Measurements from ENCODE around the gene CEP112. TPM values are rescaled to one million over a fixed set of nuclear protein-coding genes. Genes with fewer than 3 reads are reported as not detected.

Gene CEP112
- total and polyA plus RNA-seq, 10 of the 15 experiments (the other 5 are each of a cell fraction or from before 2014, with no cell fraction given) = 0.11 to 3.8 (median 0.32) TPM; not detected in 1

DNA sequence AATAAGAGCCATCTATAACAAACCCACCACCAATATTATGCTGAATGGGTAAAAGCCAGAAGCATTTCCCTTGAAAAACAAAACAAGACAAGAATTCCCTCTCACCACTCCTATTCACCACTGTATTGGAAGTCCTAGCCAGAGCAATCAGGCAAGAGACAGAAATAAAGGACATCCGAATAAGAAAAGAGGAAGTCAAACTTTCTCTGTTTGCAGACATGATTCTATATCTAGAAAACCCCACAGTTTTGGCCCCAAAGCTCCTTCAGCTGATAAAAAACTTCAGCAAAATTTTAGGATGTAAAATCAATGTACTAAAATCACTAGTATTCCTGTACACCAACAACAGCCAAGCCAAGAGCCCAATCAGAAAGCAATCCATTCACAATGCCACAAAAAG, 358.7 kb downstream of the CEP112 start:
- H3K4me1 ChIP-seq (ENCODE audit: control insufficient read depth, insufficient read depth, low read length) = no peaks in the 10 kb centered on the region
- TF ChIP-seq SPI1 (IDR thresholded peaks at IDR 0.05; ENCODE audit: borderline replicate concordance, insufficient read depth, low read depth, low read length) (peak; percentile 41; the same call in 1 of the 2 replicates), STAT3 (IDR thresholded peaks at IDR 0.05; ENCODE audit: low read depth, low read length) (no peak)
- no peak overlapping the region for H3K4me3 ChIP-seq
- no TSS peak for BruUV-seq (replicated peaks)
- H2AFZ ChIP-seq (ENCODE audit: control insufficient read depth, low read depth, low read length) = no peak overlapping the region
- FAIRE-seq (no peak), ATAC-seq (no peak), DNase-seq (ENCODE audit: low read depth, low spot score) (no peak)
- no peak overlapping the region for H3K4me2 ChIP-seq (ENCODE audit: control insufficient read depth, insufficient read depth)
- 0% methylated on average over 1 of the region's 1 CpG for WGBS (ENCODE audit: insufficient coverage, insufficient replicate concordance, low lambda C conversion rate, missing lambda C conversion rate)
- intact Hi-C loops (cut with micrococcal nuclease; ENCODE audit: unreplicated experiment) (no loop called here), in situ Hi-C loops (cut with MboI) (no loop called here)
- no peaks in the 10 kb centered on the region for H3K79me2 ChIP-seq (ENCODE audit: control insufficient read depth, insufficient read depth, low read length)
- CTCF ChIA-PET = no interaction called here
- no peak overlapping the region for H3K9ac ChIP-seq (ENCODE audit: control insufficient read depth, insufficient read depth, low read length)
- H4K20me1 ChIP-seq (ENCODE audit: control insufficient read depth, insufficient read depth) = no peaks in the 10 kb centered on the region
- no peaks in the 10 kb centered on the region for H3K27me3 ChIP-seq (replicated peaks in 1 of 2; ENCODE audit: control insufficient read depth in 2 of 2, insufficient read depth in 2 of 2, low read length in 1 of 2)
- H3K27ac ChIP-seq (ENCODE audit: control insufficient read depth, insufficient read depth) = no peak overlapping the region
- SMC1A ChIA-PET (ENCODE audit: uncharacterized antibody, unreplicated experiment) = interaction anchor here (1.4 kb wide), 1 partner anchor 10 kb away, joined by 4 read pairs; no protein-coding TSS in a partner anchor
- POLR2A ChIA-PET = no interaction called here
- no peaks in the 10 kb centered on the region for H3K36me3 ChIP-seq (ENCODE audit: control insufficient read depth in 2 of 2, insufficient read depth in 2 of 2, low read length in 1 of 2)
- H3K9me3 ChIP-seq (replicated peaks; ENCODE audit: control insufficient read depth, insufficient read depth, low read length) = no peaks in the 10 kb centered on the region; the same call in 2 of the 3 replicates
- RAD21 ChIA-PET (ENCODE audit: unreplicated experiment) = no interaction called here

- H4K20me1 ChIP-seq (ENCODE audit: control insufficient read depth, insufficient read depth) = no peaks in the 10 kb centered on the region
- RAD21 ChIA-PET (ENCODE audit: unreplicated experiment) = no interaction called here
- POLR2A ChIA-PET = no interaction called here
- no peaks in the 10 kb centered on the region for H3K4me1 ChIP-seq (ENCODE audit: control insufficient read depth, insufficient read depth, low read length)
- no peak overlapping the region for H2AFZ ChIP-seq (ENCODE audit: control insufficient read depth, low read depth, low read length)
- ATAC-seq (no peak), FAIRE-seq (no peak), DNase-seq (ENCODE audit: low read depth, low spot score) (no peak)
- WGBS (ENCODE audit: insufficient coverage, insufficient replicate concordance, low lambda C conversion rate, missing lambda C conversion rate) = 0% methylated on average over 2 of the region's 2 CpGs
- no peaks in the 10 kb centered on the region for H3K27me3 ChIP-seq (replicated peaks in 1 of 2; ENCODE audit: control insufficient read depth in 2 of 2, insufficient read depth in 2 of 2, low read length in 1 of 2)
- no peaks in the 10 kb centered on the region for H3K36me3 ChIP-seq (ENCODE audit: control insufficient read depth in 2 of 2, insufficient read depth in 2 of 2, low read length in 1 of 2)
- no peak overlapping the region for H3K4me2 ChIP-seq (ENCODE audit: control insufficient read depth, insufficient read depth)
- TF ChIP-seq TCF3 (IDR thresholded peaks at IDR 0.05; ENCODE audit: borderline replicate concordance, insufficient read depth, low read depth, low read length) (no peak), ZBTB4 (CRISPR knock-in tag; IDR thresholded peaks at IDR 0.05) (no peak), PAX8 (IDR thresholded peaks at IDR 0.05) (no peak), NRF1 (conservative IDR thresholded peaks at IDR 0.05; ENCODE audit: low read depth, low read length) (no peak), SUZ12 (IDR thresholded peaks at IDR 0.05; ENCODE audit: unreplicated experiment) (no peak)
- TF ChIP-seq, protein P1, sequence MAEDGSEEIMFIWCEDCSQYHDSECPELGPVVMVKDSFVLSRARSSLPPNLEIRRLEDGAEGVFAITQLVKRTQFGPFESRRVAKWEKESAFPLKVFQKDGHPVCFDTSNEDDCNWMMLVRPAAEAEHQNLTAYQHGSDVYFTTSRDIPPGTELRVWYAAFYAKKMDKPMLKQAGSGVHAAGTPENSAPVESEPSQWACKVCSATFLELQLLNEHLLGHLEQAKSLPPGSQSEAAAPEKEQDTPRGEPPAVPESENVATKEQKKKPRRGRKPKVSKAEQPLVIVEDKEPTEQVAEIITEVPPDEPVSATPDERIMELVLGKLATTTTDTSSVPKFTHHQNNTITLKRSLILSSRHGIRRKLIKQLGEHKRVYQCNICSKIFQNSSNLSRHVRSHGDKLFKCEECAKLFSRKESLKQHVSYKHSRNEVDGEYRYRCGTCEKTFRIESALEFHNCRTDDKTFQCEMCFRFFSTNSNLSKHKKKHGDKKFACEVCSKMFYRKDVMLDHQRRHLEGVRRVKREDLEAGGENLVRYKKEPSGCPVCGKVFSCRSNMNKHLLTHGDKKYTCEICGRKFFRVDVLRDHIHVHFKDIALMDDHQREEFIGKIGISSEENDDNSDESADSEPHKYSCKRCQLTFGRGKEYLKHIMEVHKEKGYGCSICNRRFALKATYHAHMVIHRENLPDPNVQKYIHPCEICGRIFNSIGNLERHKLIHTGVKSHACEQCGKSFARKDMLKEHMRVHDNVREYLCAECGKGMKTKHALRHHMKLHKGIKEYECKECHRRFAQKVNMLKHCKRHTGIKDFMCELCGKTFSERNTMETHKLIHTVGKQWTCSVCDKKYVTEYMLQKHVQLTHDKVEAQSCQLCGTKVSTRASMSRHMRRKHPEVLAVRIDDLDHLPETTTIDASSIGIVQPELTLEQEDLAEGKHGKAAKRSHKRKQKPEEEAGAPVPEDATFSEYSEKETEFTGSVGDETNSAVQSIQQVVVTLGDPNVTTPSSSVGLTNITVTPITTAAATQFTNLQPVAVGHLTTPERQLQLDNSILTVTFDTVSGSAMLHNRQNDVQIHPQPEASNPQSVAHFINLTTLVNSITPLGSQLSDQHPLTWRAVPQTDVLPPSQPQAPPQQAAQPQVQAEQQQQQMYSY (CRISPR knock-in tag; IDR thresholded peaks at IDR 0.05) = no peak
- no peak overlapping the region for H3K9ac ChIP-seq (ENCODE audit: control insufficient read depth, insufficient read depth, low read length)
- intact Hi-C loops (cut with micrococcal nuclease; ENCODE audit: unreplicated experiment) = no loop called here
- SMC1A ChIA-PET (ENCODE audit: uncharacterized antibody, unreplicated experiment) = no interaction called here
- no peak overlapping the region for H3K4me3 ChIP-seq
- no peak overlapping the region for H3K27ac ChIP-seq (ENCODE audit: control insufficient read depth, insufficient read depth)
- in situ Hi-C loops (cut with MboI) = no loop called here
- H3K9me3 ChIP-seq (replicated peaks; ENCODE audit: control insufficient read depth, insufficient read depth, low read length) = no peaks in the 10 kb centered on the region; the same call in 2 of the 3 replicates
- CTCF ChIA-PET = no interaction called here
- H3K79me2 ChIP-seq (ENCODE audit: control insufficient read depth, insufficient read depth, low read length) = no peaks in the 10 kb centered on the region
- BruUV-seq (replicated peaks) = no TSS peak
These were observed 361.6 kb downstream of the CEP112 start for GRCh38 chr17:65830356-65830755.

Data from GM12878 (cell line).